ENCODE measurements around the gene HCN2.

DNA sequence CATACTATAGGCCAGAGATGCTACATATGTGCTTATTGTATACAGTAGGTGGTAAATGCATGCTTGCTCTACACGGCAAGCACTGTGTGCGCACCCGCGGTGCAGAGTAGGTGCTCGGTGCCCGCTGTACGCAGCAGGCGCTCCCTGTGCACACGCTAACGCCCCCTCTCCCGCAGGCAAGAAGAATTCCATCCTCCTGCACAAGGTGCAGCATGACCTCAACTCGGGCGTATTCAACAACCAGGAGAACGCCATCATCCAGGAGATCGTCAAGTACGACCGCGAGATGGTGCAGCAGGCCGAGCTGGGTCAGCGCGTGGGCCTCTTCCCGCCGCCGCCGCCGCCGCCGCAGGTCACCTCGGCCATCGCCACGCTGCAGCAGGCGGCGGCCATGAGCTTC, 25.9 kb downstream of the HCN2 start:
- TF ChIP-seq, protein P1, sequence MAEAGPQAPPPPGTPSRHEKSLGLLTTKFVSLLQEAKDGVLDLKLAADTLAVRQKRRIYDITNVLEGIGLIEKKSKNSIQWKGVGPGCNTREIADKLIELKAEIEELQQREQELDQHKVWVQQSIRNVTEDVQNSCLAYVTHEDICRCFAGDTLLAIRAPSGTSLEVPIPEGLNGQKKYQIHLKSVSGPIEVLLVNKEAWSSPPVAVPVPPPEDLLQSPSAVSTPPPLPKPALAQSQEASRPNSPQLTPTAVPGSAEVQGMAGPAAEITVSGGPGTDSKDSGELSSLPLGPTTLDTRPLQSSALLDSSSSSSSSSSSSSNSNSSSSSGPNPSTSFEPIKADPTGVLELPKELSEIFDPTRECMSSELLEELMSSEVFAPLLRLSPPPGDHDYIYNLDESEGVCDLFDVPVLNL (CRISPR knock-in tag; IDR thresholded peaks at IDR 0.05; ENCODE audit: low read depth): no peak
- no peak for TF ChIP-seq ZNF232 (CRISPR knock-in tag; IDR thresholded peaks at IDR 0.05)
